PC-9 (cell line): ENCODE results near the gene MGAT5. TPM values are rescaled to one million over a fixed set of nuclear protein-coding genes. Genes with fewer than 3 reads are reported as not detected.

Source experiments
- BruUV-seq: library from RNA; stranded (reverse); fragments of 400-500 nt; replicated peaks from 2 replicates; lab custom pipeline; 2021; lab: Mats Ljungman, UMichigan
- CTCF ChIA-PET: fragments of 300-600 bp; sonication (Branson Sonifier 250); formaldehyde crosslinking; loops from one replicate; lab custom pipeline; 2022; ENCODE audit warnings: antibody characterized with exemption; lab: Charles Lee
- POLR2A ChIA-PET: fragments of 300-600 bp; sonication (Branson Sonifier 250); formaldehyde crosslinking; loops from one replicate; lab custom pipeline; 2022; ENCODE audit warnings: antibody characterized with exemption; ENCODE audit not compliant: unreplicated experiment; lab: Charles Lee
- DNase-seq, 2 experiments: peaks; one replicate each; pipeline versions ENCODE4 v3.0.0 to v3.0.0-alpha.2; 2015 to 2022; ENCODE audit warnings: mixed read lengths in 1 of 2
- H2AFZ ChIP-seq: fragments of 200-600 bp; sonication (generic); 2 replicates; pipeline ENCODE4 v1.8.1; 2017; ENCODE audit warnings: antibody characterized with exemption
- H3F3A ChIP-seq: fragments of 200-600 bp; sonication (generic); 2 replicates; pipeline ENCODE4 v1.8.1; 2017; ENCODE audit warnings: antibody characterized with exemption, mild to moderate bottlenecking, low read depth; ENCODE audit not compliant: insufficient read depth
- H3K27ac ChIP-seq: fragments of 200-600 bp; sonication (generic); 2 replicates; pipeline ENCODE4 v1.6.1; 2016; ENCODE audit warnings: mixed run types
- H3K27me3 ChIP-seq: fragments of 200-600 bp; sonication (generic); 2 replicates; pipeline ENCODE4 v1.6.1; 2016; ENCODE audit warnings: low read depth, mixed run types; ENCODE audit not compliant: insufficient read depth
- H3K36me3 ChIP-seq: fragments of 200-600 bp; sonication (generic); 2 replicates; pipeline ENCODE4 v1.6.1; 2016; ENCODE audit warnings: low read depth, mixed run types
- H3K4me1 ChIP-seq: fragments of 200-600 bp; sonication (generic); replicated peaks from 2 replicates; pipeline ENCODE4 v1.6.1; 2016; ENCODE audit warnings: mixed run types; ENCODE audit not compliant: insufficient read depth
- H3K4me2 ChIP-seq: fragments of 200-600 bp; sonication (generic); 2 replicates; pipeline ENCODE4 v1.6.1; 2017; ENCODE audit warnings: mixed run types
- H3K4me3 ChIP-seq: fragments of 200-600 bp; sonication (generic); 2 replicates; pipeline ENCODE4 v1.6.1; 2016; ENCODE audit warnings: mixed run types
- H3K79me2 ChIP-seq: fragments of 200-600 bp; sonication (generic); 2 replicates; pipeline ENCODE4 v1.6.1; 2017; ENCODE audit warnings: low read depth, mixed run types
- H3K9me2 ChIP-seq: fragments of 200-600 bp; sonication (generic); 2 replicates; pipeline ENCODE4 v1.8.1; 2017; ENCODE audit warnings: mild to moderate bottlenecking; ENCODE audit not compliant: insufficient read depth
- H3K9me3 ChIP-seq: fragments of 200-600 bp; sonication (generic); 2 replicates; pipeline ENCODE4 v1.8.1; 2016; ENCODE audit warnings: low read depth; ENCODE audit not compliant: insufficient read depth
- H4K20me1 ChIP-seq: fragments of 200-600 bp; sonication (generic); 2 replicates; pipeline ENCODE4 v1.8.1; 2017; ENCODE audit not compliant: insufficient read depth
- CTCF ChIP-seq: fragments of 200-600 bp; sonication (generic); conservative IDR thresholded peaks from 2 replicates; pipeline ENCODE4 v1.6.1; 2017; ENCODE audit warnings: mixed run types, antibody characterized with exemption, mild to moderate bottlenecking, moderate library complexity
- EZH2 ChIP-seq: fragments of 200-600 bp; sonication (generic); IDR thresholded peaks from 2 replicates; pipeline ENCODE4 v1.8.0; 2017; ENCODE audit warnings: antibody characterized with exemption, low read depth
- intact Hi-C: fragments of 100-400 bp; cut with micrococcal nuclease; formaldehyde crosslinking; loops from one replicate; pipeline ENCODE4 v1.10.0; 2022; ENCODE audit not compliant: unreplicated experiment
- total RNA-seq: library from RNA; stranded (reverse); gene quantifications from 2 replicates; pipeline ENCODE4 v1.2.3, GENCODE V29; 2021

Gene MGAT5
- total RNA-seq, 1 experiment from 2014 or later: 33.5 TPM

- ChIA-PET POLR2A (no interaction called here), CTCF (no interaction called here)
- H3K4me3 ChIP-seq: no peak overlapping the region
- no peaks in the 10 kb centered on the region for H3F3A ChIP-seq
- intact Hi-C loops: no loop called here
- H2AFZ ChIP-seq: no peak overlapping the region
- no peak for DNase-seq
- no peaks in the 10 kb centered on the region for H3K9me3 ChIP-seq
- H3K27ac ChIP-seq: no peak overlapping the region
- H3K27me3 ChIP-seq: no peaks in the 10 kb centered on the region
- H3K4me2 ChIP-seq: no peak overlapping the region
- TF ChIP-seq EZH2 (no peak), CTCF (no peak)
- BruUV-seq: no TSS peak
- no peaks in the 10 kb centered on the region for H3K9me2 ChIP-seq
- peaks cover 14% of the 10 kb centered on the region for H3K4me1 ChIP-seq
- H4K20me1 ChIP-seq: no peaks in the 10 kb centered on the region
- no peaks in the 10 kb centered on the region for H3K36me3 ChIP-seq
- no peaks in the 10 kb centered on the region for H3K79me2 ChIP-seq
These were observed 139.2 kb downstream of the MGAT5 start for GRCh38 chr2:134393075-134393461.

- ChIA-PET POLR2A (no interaction called here), CTCF (no interaction called here)
- BruUV-seq: no TSS peak
- no peaks in the 10 kb centered on the region for H3K27me3 ChIP-seq
- DNase-seq: no peak
- H3K4me1 ChIP-seq: peaks cover 14% of the 10 kb centered on the region
- H3K79me2 ChIP-seq: no peaks in the 10 kb centered on the region
- H3K36me3 ChIP-seq: no peaks in the 10 kb centered on the region
- H3K4me3 ChIP-seq: no peak overlapping the region
- no peaks in the 10 kb centered on the region for H3F3A ChIP-seq
- H3K9me3 ChIP-seq: no peaks in the 10 kb centered on the region
- no peak overlapping the region for H2AFZ ChIP-seq
- H3K27ac ChIP-seq: no peak overlapping the region
- no peak overlapping the region for H3K4me2 ChIP-seq
- H4K20me1 ChIP-seq: no peaks in the 10 kb centered on the region
- H3K9me2 ChIP-seq: no peaks in the 10 kb centered on the region
- intact Hi-C loops: no loop called here
- no peak for TF ChIP-seq CTCF
- no peak for TF ChIP-seq EZH2
These were observed 141.9 kb downstream of the MGAT5 start for GRCh38 chr2:134395779-134396178.

GRCh38 chr2:134396493-134396892 lies 142.6 kb downstream of the MGAT5 start:
- POLR2A ChIA-PET: no interaction called here
- no peaks in the 10 kb centered on the region for H3K9me2 ChIP-seq
- no peaks in the 10 kb centered on the region for H4K20me1 ChIP-seq
- H3K27me3 ChIP-seq: no peaks in the 10 kb centered on the region
- no peaks in the 10 kb centered on the region for H3F3A ChIP-seq
- H3K4me2 ChIP-seq: no peak overlapping the region
- intact Hi-C loops: no loop called here
- no peaks in the 10 kb centered on the region for H3K36me3 ChIP-seq
- H2AFZ ChIP-seq: no peak overlapping the region
- H3K27ac ChIP-seq: no peak overlapping the region
- DNase-seq: no peak
- H3K9me3 ChIP-seq: no peaks in the 10 kb centered on the region
- TF ChIP-seq EZH2: no peak
- no peak for TF ChIP-seq CTCF
- no peak overlapping the region for H3K4me3 ChIP-seq
- H3K79me2 ChIP-seq: no peaks in the 10 kb centered on the region
- peaks cover 9% of the 10 kb centered on the region for H3K4me1 ChIP-seq
- BruUV-seq: no TSS peak
- CTCF ChIA-PET: no interaction called here
